ENCODE data around the gene SINHCAF. TPM values are rescaled to one million over a fixed set of nuclear protein-coding genes. Genes with fewer than 3 reads are reported as not detected.

Gene SINHCAF
- total and polyA plus RNA-seq, 4 donors = 23.4 to 67.0 (median 33.8) TPM

GRCh38 chr12:31300783-31301182 lies 25.2 kb downstream of the SINHCAF start:
- ATAC-seq (ENCODE audit: insufficient read depth, low FRiP score) (no peak), DNase-seq (no peak)
- H3K36me3 ChIP-seq (ENCODE audit: control insufficient read depth in 4 of 4, insufficient read depth in 4 of 4, low read length in 4 of 4) = peaks cover 0 to 18% (median 12%) of the 10 kb centered on the region in 4 donors
- H3K27me3 ChIP-seq (ENCODE audit: control insufficient read depth in 3 of 3, insufficient read depth in 3 of 3, low read length in 2 of 3) = no peaks in the 10 kb centered on the region
- no peak overlapping the region for H3K27ac ChIP-seq (ENCODE audit: low read depth in 1 of 2, low read length in 1 of 2)
- no peak overlapping the region for H3K4me3 ChIP-seq
- 84 to 91% methylated on average over 3 of the region's 3 CpGs for WGBS, 2 donors
- H3K4me1 ChIP-seq (ENCODE audit: control insufficient read depth in 5 of 5, insufficient read depth in 5 of 5, low read length in 5 of 5) = no peaks in the 10 kb centered on the region
- H3K9me3 ChIP-seq (ENCODE audit: control insufficient read depth in 4 of 4, insufficient read depth in 3 of 4, low read length in 3 of 4) = no peaks in the 10 kb centered on the region
- H3K9ac ChIP-seq (ENCODE audit: insufficient read depth in 1 of 2, low read length in 2 of 2) = no peak overlapping the region
- TF ChIP-seq, protein P1, sequence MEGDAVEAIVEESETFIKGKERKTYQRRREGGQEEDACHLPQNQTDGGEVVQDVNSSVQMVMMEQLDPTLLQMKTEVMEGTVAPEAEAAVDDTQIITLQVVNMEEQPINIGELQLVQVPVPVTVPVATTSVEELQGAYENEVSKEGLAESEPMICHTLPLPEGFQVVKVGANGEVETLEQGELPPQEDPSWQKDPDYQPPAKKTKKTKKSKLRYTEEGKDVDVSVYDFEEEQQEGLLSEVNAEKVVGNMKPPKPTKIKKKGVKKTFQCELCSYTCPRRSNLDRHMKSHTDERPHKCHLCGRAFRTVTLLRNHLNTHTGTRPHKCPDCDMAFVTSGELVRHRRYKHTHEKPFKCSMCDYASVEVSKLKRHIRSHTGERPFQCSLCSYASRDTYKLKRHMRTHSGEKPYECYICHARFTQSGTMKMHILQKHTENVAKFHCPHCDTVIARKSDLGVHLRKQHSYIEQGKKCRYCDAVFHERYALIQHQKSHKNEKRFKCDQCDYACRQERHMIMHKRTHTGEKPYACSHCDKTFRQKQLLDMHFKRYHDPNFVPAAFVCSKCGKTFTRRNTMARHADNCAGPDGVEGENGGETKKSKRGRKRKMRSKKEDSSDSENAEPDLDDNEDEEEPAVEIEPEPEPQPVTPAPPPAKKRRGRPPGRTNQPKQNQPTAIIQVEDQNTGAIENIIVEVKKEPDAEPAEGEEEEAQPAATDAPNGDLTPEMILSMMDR (IDR thresholded peaks at IDR 0.05; ENCODE audit: control extremely low read depth, extremely low read depth) = no peak

- ATAC-seq (ENCODE audit: insufficient read depth, low FRiP score) (no peak), DNase-seq (no peak)
- no peaks in the 10 kb centered on the region for H3K4me1 ChIP-seq (ENCODE audit: control insufficient read depth in 5 of 5, insufficient read depth in 5 of 5, low read length in 5 of 5)
- WGBS, 2 donors = 76 to 83% methylated on average over 1 of the region's 1 CpG
- no peak overlapping the region for H3K9ac ChIP-seq (ENCODE audit: insufficient read depth in 1 of 2, low read length in 2 of 2)
- no peak overlapping the region for H3K4me3 ChIP-seq
- no peak overlapping the region for H3K27ac ChIP-seq (ENCODE audit: low read depth in 1 of 2, low read length in 1 of 2)
- H3K27me3 ChIP-seq (ENCODE audit: control insufficient read depth in 3 of 3, insufficient read depth in 3 of 3, low read length in 2 of 3) = no peaks in the 10 kb centered on the region
- TF ChIP-seq, protein P1 (IDR thresholded peaks at IDR 0.05; ENCODE audit: control extremely low read depth, extremely low read depth) = no peak
- peaks cover 0 to 22% (median 12%) of the 10 kb centered on the region in 4 donors for H3K36me3 ChIP-seq (ENCODE audit: control insufficient read depth in 4 of 4, insufficient read depth in 4 of 4, low read length in 4 of 4)
- H3K9me3 ChIP-seq (ENCODE audit: control insufficient read depth in 4 of 4, insufficient read depth in 3 of 4, low read length in 3 of 4) = no peaks in the 10 kb centered on the region
These were observed 25.6 kb downstream of the SINHCAF start for GRCh38 chr12:31300341-31300740.

DNA sequence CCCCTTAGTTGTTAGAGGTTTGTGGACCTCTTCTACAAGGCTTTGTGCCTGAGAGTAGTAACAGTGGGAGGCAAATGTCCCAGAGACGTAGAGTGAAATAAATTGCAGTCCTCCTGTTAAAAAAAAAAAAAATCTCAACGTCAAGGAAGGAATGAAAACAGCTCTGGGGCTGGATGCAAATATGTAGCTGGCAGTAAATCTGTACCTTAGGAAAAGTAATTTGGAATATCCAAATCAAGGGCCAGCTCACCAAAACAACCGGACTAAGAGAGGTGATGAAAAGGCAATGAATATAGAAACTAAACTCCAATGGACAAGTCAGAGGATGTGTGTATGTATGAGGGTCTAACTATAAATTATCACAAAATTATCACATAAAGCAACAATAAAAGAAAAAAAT lies 27.0 kb downstream of the SINHCAF start:
- DNase-seq (no peak), ATAC-seq (ENCODE audit: insufficient read depth, low FRiP score) (no peak)
- Histone ChIP-seq H3K4me3 (no peak overlapping the region), H3K36me3 (ENCODE audit: control insufficient read depth in 4 of 4, insufficient read depth in 4 of 4, low read length in 4 of 4) (peaks cover 0 to 20% (median 8%) of the 10 kb centered on the region in 4 donors), H3K27ac (ENCODE audit: low read depth in 1 of 2, low read length in 1 of 2) (no peak overlapping the region), H3K4me1 (ENCODE audit: control insufficient read depth in 5 of 5, insufficient read depth in 5 of 5, low read length in 5 of 5) (no peaks in the 10 kb centered on the region), H3K9ac (ENCODE audit: insufficient read depth in 1 of 2, low read length in 2 of 2) (no peak overlapping the region), H3K27me3 (ENCODE audit: control insufficient read depth in 3 of 3, insufficient read depth in 3 of 3, low read length in 2 of 3) (no peaks in the 10 kb centered on the region), H3K9me3 (ENCODE audit: control insufficient read depth in 4 of 4, insufficient read depth in 3 of 4, low read length in 3 of 4) (no peaks in the 10 kb centered on the region)
- 85% methylated on average over 3 of the region's 3 CpGs for WGBS, 2 donors
- TF ChIP-seq, protein P1 (IDR thresholded peaks at IDR 0.05; ENCODE audit: control extremely low read depth, extremely low read depth) = no peak

DNA sequence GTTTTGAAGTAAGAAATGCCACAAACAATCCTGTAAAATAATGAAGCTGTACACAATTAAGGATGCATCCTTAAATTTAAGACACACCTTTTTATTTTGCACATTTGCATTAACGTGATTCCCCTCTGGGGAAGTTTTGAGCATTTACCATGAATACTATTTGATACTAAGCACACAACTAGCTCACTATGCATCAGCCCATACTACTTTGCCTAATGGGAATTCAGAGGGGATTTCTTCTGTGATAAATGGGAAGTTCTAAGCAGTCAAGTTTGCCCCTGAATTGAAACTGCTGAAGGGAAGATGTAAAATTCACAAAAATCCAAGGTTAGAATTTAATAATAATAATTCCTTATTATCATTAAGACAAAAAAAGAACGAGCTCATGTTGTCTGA lies 27.4 kb downstream of the SINHCAF start:
- Histone ChIP-seq H3K27me3 (ENCODE audit: control insufficient read depth in 3 of 3, insufficient read depth in 3 of 3, low read length in 2 of 3) (no peaks in the 10 kb centered on the region), H3K9ac (ENCODE audit: insufficient read depth in 1 of 2, low read length in 2 of 2) (no peak overlapping the region), H3K4me3 (no peak overlapping the region), H3K36me3 (ENCODE audit: control insufficient read depth in 4 of 4, insufficient read depth in 4 of 4, low read length in 4 of 4) (peaks cover 0 to 19% (median 6%) of the 10 kb centered on the region in 4 donors), H3K4me1 (ENCODE audit: control insufficient read depth in 5 of 5, insufficient read depth in 5 of 5, low read length in 5 of 5) (no peaks in the 10 kb centered on the region), H3K27ac (ENCODE audit: low read depth in 1 of 2, low read length in 1 of 2) (no peak overlapping the region), H3K9me3 (ENCODE audit: control insufficient read depth in 4 of 4, insufficient read depth in 3 of 4, low read length in 3 of 4) (no peaks in the 10 kb centered on the region)
- TF ChIP-seq, protein P1 (IDR thresholded peaks at IDR 0.05; ENCODE audit: control extremely low read depth, extremely low read depth) = no peak
- 86 to 93% methylated on average over 2 of the region's 2 CpGs for WGBS, 2 donors
- ATAC-seq (ENCODE audit: insufficient read depth, low FRiP score) (no peak), DNase-seq (no peak)
